Activated T-helper 1 cell treated with anti-CD3 and anti-CD28 coated beads, Interleukin-12 subunit alpha, Interleukin-12 subunit beta, Interleukin-2, Interleukin-4 antibody, amounts not matched to agents 30 ng/mL and 10 ng/mL and 1 ng/mL, durations not matched to agents 14 hours and 24 hours and 36 hours (primary cell): ENCODE measurements around the gene AP5B1. TPM values are rescaled to one million over a fixed set of nuclear protein-coding genes. Genes with fewer than 3 reads are reported as not detected.

Source experiments
- total RNA-seq: library from RNA; stranded (reverse); gene quantifications from 2 replicates; pipeline ENCODE4 v1.2.3, GENCODE V29; 2022

AP5B1 gene
- total RNA-seq, 1 donor from 2014 or later: 17.4 TPM

Other genes starting within 250 kb of the AP5B1 start
- gene LTBP3, start 222.6 kb downstream of the AP5B1 start, total RNA-seq: 97.9 and 103 TPM in 2 replicates
- gene ZNRD2, start 210.5 kb downstream of the AP5B1 start, total RNA-seq: 94.6 and 96.9 TPM in 2 replicates
- gene FAM89B, start 208.4 kb downstream of the AP5B1 start, total RNA-seq: 50.4 and 50.6 TPM in 2 replicates
- 168 and 178 TPM in 2 replicates for gene EHBP1L1, start 204.9 kb downstream of the AP5B1 start, total RNA-seq
- 1.6 and 2.0 TPM in 2 replicates for gene KCNK7, start 185.2 kb downstream of the AP5B1 start, total RNA-seq
- 103 and 106 TPM in 2 replicates for gene MAP3K11, start 166.8 kb downstream of the AP5B1 start, total RNA-seq
- gene PCNX3, start 165.2 kb downstream of the AP5B1 start, total RNA-seq: 55.0 and 55.2 TPM in 2 replicates
- gene SIPA1, start 142.9 kb downstream of the AP5B1 start, total RNA-seq: 117 and 130 TPM in 2 replicates
- gene RELA, start 118.1 kb downstream of the AP5B1 start, total RNA-seq: 102 and 104 TPM in 2 replicates
- 68.1 and 75.0 TPM in 2 replicates for gene KAT5, start 68.7 kb downstream of the AP5B1 start, total RNA-seq
- gene RNASEH2C, start 60.2 kb downstream of the AP5B1 start, total RNA-seq: 87.6 and 89.0 TPM in 2 replicates
- gene OVOL1, start 6.1 kb upstream of the AP5B1 start, total RNA-seq: 0.10 and 0.36 TPM in 2 replicates
- 1.6 and 1.9 TPM in 2 replicates for gene SNX32, start 53.0 kb upstream of the AP5B1 start, total RNA-seq
- gene CFL1, start 77.2 kb upstream of the AP5B1 start, total RNA-seq: 1,020 and 1,061 TPM in 2 replicates
- gene MUS81, start 79.5 kb upstream of the AP5B1 start, total RNA-seq: 77.7 and 79.6 TPM in 2 replicates
- gene EFEMP2, start 91.8 kb upstream of the AP5B1 start, total RNA-seq: 6.5 and 7.9 TPM in 2 replicates
- gene CTSW, start 98.9 kb upstream of the AP5B1 start, total RNA-seq: 5.7 and 7.4 TPM in 2 replicates
- 86.8 and 93.2 TPM in 2 replicates for gene FIBP, start 107.5 kb upstream of the AP5B1 start, total RNA-seq
- gene CCDC85B, start 109.7 kb upstream of the AP5B1 start, total RNA-seq: 66.7 and 70.8 TPM in 2 replicates
- 31.7 and 33.5 TPM in 2 replicates for gene FOSL1, start 119.4 kb upstream of the AP5B1 start, total RNA-seq
- 18.5 and 21.4 TPM in 2 replicates for gene C11orf68, start 138.1 kb upstream of the AP5B1 start, total RNA-seq
- gene DRAP1, start 138.4 kb upstream of the AP5B1 start, total RNA-seq: 119 and 129 TPM in 2 replicates
- not detected in 2 replicates for gene TSGA10IP, start 164.5 kb upstream of the AP5B1 start, total RNA-seq
- 110 TPM in 2 replicates for gene SART1, start 180.8 kb upstream of the AP5B1 start, total RNA-seq
- gene EIF1AD, start 221.2 kb upstream of the AP5B1 start, total RNA-seq: 69.0 and 70.7 TPM in 2 replicates
- gene BANF1, start 221.5 kb upstream of the AP5B1 start, total RNA-seq: 282 and 284 TPM in 2 replicates
- 1.7 and 2.0 TPM in 2 replicates for gene CST6, start 231.0 kb upstream of the AP5B1 start, total RNA-seq
- gene CATSPER1, start 245.5 kb upstream of the AP5B1 start, total RNA-seq: 0.18 and 0.76 TPM in 2 replicates